Measurements from ENCODE around the gene IGFN1. TPM values are rescaled to one million over a fixed set of nuclear protein-coding genes. Genes with fewer than 3 reads are reported as not detected.

Gene IGFN1
- total RNA-seq, 5 donors from 2014 or later (not counting 1 experiment from before 2014, with no cell fraction given): not detected

- H3K4me3 Mint-ChIP-seq: no peak overlapping the region
- no peaks in the 10 kb centered on the region for H3K9me3 Mint-ChIP-seq
- no peak for ATAC-seq (replicated peaks in 1 of 4)
- Histone ChIP-seq H3K27ac (ENCODE audit: low read length) (no peak overlapping the region), H3K4me3 (ENCODE audit: control insufficient read depth in 1 of 2, extremely low read depth in 1 of 2, low read length in 1 of 2) (no peak overlapping the region), H3K9me3 (no peaks in the 10 kb centered on the region), H3K4me1 (ENCODE audit: control insufficient read depth in 1 of 2, extremely low read depth in 1 of 2, insufficient read depth in 2 of 2, low read length in 2 of 2) (no peaks in the 10 kb centered on the region), H3K36me3 (ENCODE audit: control insufficient read depth in 2 of 2, extremely low read depth in 1 of 2, insufficient read depth in 1 of 2, low read length in 1 of 2) (no peaks in the 10 kb centered on the region), H3K27me3 (replicated peaks in 1 of 2; ENCODE audit: control insufficient read depth in 2 of 2, extremely low read depth in 1 of 2, insufficient read depth in 2 of 2, low read length in 1 of 2) (peaks cover 0 to 16% of the 10 kb centered on the region in 2 experiments)
- DNase-seq: no peak
- ChIA-PET POLR2A (no interaction called here), CTCF (interaction anchor here in 1 of 2 donors (0.6 kb wide), 1 partner anchor 597 kb away, joined by 4 read pairs; no protein-coding TSS in a partner anchor)
- no peaks in the 10 kb centered on the region for H3K4me1 Mint-ChIP-seq
- WGBS (ENCODE audit: insufficient coverage): 86% methylated on average over 8 of the region's 10 CpGs
- H3K36me3 Mint-ChIP-seq: no peaks in the 10 kb centered on the region
- no peak overlapping the region for H3K27ac Mint-ChIP-seq
- no peaks in the 10 kb centered on the region for H3K27me3 Mint-ChIP-seq
Measured at GRCh38 chr1:201221201-201221846, 30.7 kb downstream of the IGFN1 start.

- H3K4me3 Mint-ChIP-seq: no peak overlapping the region
- DNase-seq (peak in 1 of 35 experiments; percentile 3), ATAC-seq (replicated peaks in 1 of 4) (no peak)
- peaks cover 0 to 2% of the 10 kb centered on the region in 2 donors for H3K27me3 Mint-ChIP-seq
- Histone ChIP-seq H3K4me3 (ENCODE audit: control insufficient read depth in 1 of 2, extremely low read depth in 1 of 2, low read length in 1 of 2) (no peak overlapping the region), H3K9me3 (no peaks in the 10 kb centered on the region), H3K27ac (ENCODE audit: low read length) (no peak overlapping the region), H3K4me1 (ENCODE audit: control insufficient read depth in 1 of 2, extremely low read depth in 1 of 2, insufficient read depth in 2 of 2, low read length in 2 of 2) (no peaks in the 10 kb centered on the region), H3K27me3 (replicated peaks in 1 of 2; ENCODE audit: control insufficient read depth in 2 of 2, extremely low read depth in 1 of 2, insufficient read depth in 2 of 2, low read length in 1 of 2) (peaks cover 0 to 17% of the 10 kb centered on the region in 2 experiments), H3K36me3 (ENCODE audit: control insufficient read depth in 2 of 2, extremely low read depth in 1 of 2, insufficient read depth in 1 of 2, low read length in 1 of 2) (no peaks in the 10 kb centered on the region)
- 82% methylated on average over 3 of the region's 6 CpGs for WGBS (ENCODE audit: insufficient coverage)
- ChIA-PET CTCF (no interaction called here), POLR2A (no interaction called here)
- H3K9me3 Mint-ChIP-seq: no peaks in the 10 kb centered on the region
- no peaks in the 10 kb centered on the region for H3K4me1 Mint-ChIP-seq
- H3K27ac Mint-ChIP-seq: no peak overlapping the region
- H3K36me3 Mint-ChIP-seq: no peaks in the 10 kb centered on the region
Measured at GRCh38 chr1:201222125-201222524, 31.5 kb downstream of the IGFN1 start.

GRCh38 chr1:201223852-201224665 lies 33.4 kb downstream of the IGFN1 start:
- Histone ChIP-seq H3K27me3 (replicated peaks in 1 of 2; ENCODE audit: control insufficient read depth in 2 of 2, extremely low read depth in 1 of 2, insufficient read depth in 2 of 2, low read length in 1 of 2) (peaks cover 0 to 31% of the 10 kb centered on the region in 2 experiments), H3K4me1 (ENCODE audit: control insufficient read depth in 1 of 2, extremely low read depth in 1 of 2, insufficient read depth in 2 of 2, low read length in 2 of 2) (no peaks in the 10 kb centered on the region), H3K36me3 (ENCODE audit: control insufficient read depth in 2 of 2, extremely low read depth in 1 of 2, insufficient read depth in 1 of 2, low read length in 1 of 2) (no peaks in the 10 kb centered on the region), H3K27ac (ENCODE audit: low read length) (no peak overlapping the region), H3K9me3 (no peaks in the 10 kb centered on the region), H3K4me3 (ENCODE audit: control insufficient read depth in 1 of 2, extremely low read depth in 1 of 2, low read length in 1 of 2) (no peak overlapping the region)
- Mint-ChIP-seq H3K4me3 (no peak overlapping the region), H3K27me3 (peaks cover 7 to 11% of the 10 kb centered on the region in 2 donors), H3K9me3 (no peaks in the 10 kb centered on the region), H3K36me3 (no peaks in the 10 kb centered on the region), H3K27ac (no peak overlapping the region), H3K4me1 (no peaks in the 10 kb centered on the region)
- POLR2A ChIA-PET: no interaction called here
- DNase-seq: peak in 1 of 35 experiments; percentile 3
- 82% methylated on average over 12 of the region's 17 CpGs for WGBS (ENCODE audit: insufficient coverage)
- no peak for ATAC-seq (replicated peaks in 1 of 4)
- CTCF ChIA-PET: interaction anchor here (0.8 to 1.2 kb wide), 2 partner anchors 48 to 75 kb away, joined by 3 read pairs; no protein-coding TSS in a partner anchor

- CTCF ChIA-PET: interaction anchor here (0.8 to 1.2 kb wide), 2 partner anchors 49 to 76 kb away, joined by 3 read pairs; no protein-coding TSS in a partner anchor
- no peak overlapping the region for H3K4me3 Mint-ChIP-seq
- Histone ChIP-seq H3K27me3 (replicated peaks in 1 of 2; ENCODE audit: control insufficient read depth in 2 of 2, extremely low read depth in 1 of 2, insufficient read depth in 2 of 2, low read length in 1 of 2) (peaks cover 0 to 37% of the 10 kb centered on the region in 2 experiments), H3K4me3 (ENCODE audit: control insufficient read depth in 1 of 2, extremely low read depth in 1 of 2, low read length in 1 of 2) (no peak overlapping the region), H3K4me1 (ENCODE audit: control insufficient read depth in 1 of 2, extremely low read depth in 1 of 2, insufficient read depth in 2 of 2, low read length in 2 of 2) (no peaks in the 10 kb centered on the region), H3K36me3 (ENCODE audit: control insufficient read depth in 2 of 2, extremely low read depth in 1 of 2, insufficient read depth in 1 of 2, low read length in 1 of 2) (no peaks in the 10 kb centered on the region), H3K9me3 (no peaks in the 10 kb centered on the region), H3K27ac (ENCODE audit: low read length) (no peak overlapping the region)
- no peaks in the 10 kb centered on the region for H3K4me1 Mint-ChIP-seq
- DNase-seq (peak in 1 of 35 experiments; percentile 3), ATAC-seq (replicated peaks in 1 of 4) (no peak)
- POLR2A ChIA-PET: no interaction called here
- H3K9me3 Mint-ChIP-seq: no peaks in the 10 kb centered on the region
- H3K27ac Mint-ChIP-seq: no peak overlapping the region
- WGBS (ENCODE audit: insufficient coverage): 75% methylated on average over 4 of the region's 7 CpGs
- H3K27me3 Mint-ChIP-seq: peaks cover 10 to 18% of the 10 kb centered on the region in 2 donors
- H3K36me3 Mint-ChIP-seq: no peaks in the 10 kb centered on the region
Measured at GRCh38 chr1:201224666-201225370, 34.2 kb downstream of the IGFN1 start.

- H3K4me3 Mint-ChIP-seq: no peak overlapping the region
- no peak overlapping the region for H3K27ac ChIP-seq (ENCODE audit: low read length)
- no peaks in the 10 kb centered on the region for H3K4me1 Mint-ChIP-seq
- no peak for ATAC-seq (replicated peaks in 1 of 4)
- DNase-seq: no peak
- H3K9me3 Mint-ChIP-seq: peaks cover 0 to 3% (median 0%) of the 10 kb centered on the region in 3 donors
- ChIA-PET CTCF (no interaction called here), POLR2A (no interaction called here)
- no peak overlapping the region for H3K27ac Mint-ChIP-seq
- no CpG with 5 or more reads among the region's 7 CpGs for whole genome bisulfite sequencing (ENCODE audit: insufficient coverage)
- H3K36me3 Mint-ChIP-seq: no peaks in the 10 kb centered on the region
- H3K27me3 Mint-ChIP-seq: peaks cover 21 to 27% of the 10 kb centered on the region in 2 donors
- peaks cover 0 to 44% of the 10 kb centered on the region in 2 experiments for H3K27me3 ChIP-seq (replicated peaks in 1 of 2; ENCODE audit: control insufficient read depth in 2 of 2, extremely low read depth in 1 of 2, insufficient read depth in 2 of 2, low read length in 1 of 2)
- no peaks in the 10 kb centered on the region for H3K36me3 ChIP-seq (ENCODE audit: control insufficient read depth in 2 of 2, extremely low read depth in 1 of 2, insufficient read depth in 1 of 2, low read length in 1 of 2)
- no peaks in the 10 kb centered on the region for H3K9me3 ChIP-seq
- H3K4me1 ChIP-seq (ENCODE audit: control insufficient read depth in 1 of 2, extremely low read depth in 1 of 2, insufficient read depth in 2 of 2, low read length in 2 of 2): no peaks in the 10 kb centered on the region
- no peak overlapping the region for H3K4me3 ChIP-seq (ENCODE audit: control insufficient read depth in 1 of 2, extremely low read depth in 1 of 2, low read length in 1 of 2)
Measured at GRCh38 chr1:201226178-201226514, 35.5 kb downstream of the IGFN1 start.

GRCh38 chr1:201226859-201227488 lies 36.4 kb downstream of the IGFN1 start:
- H3K9me3 Mint-ChIP-seq: peaks cover 0 to 3% (median 0%) of the 10 kb centered on the region in 3 donors
- peaks cover 21 to 27% of the 10 kb centered on the region in 2 donors for H3K27me3 Mint-ChIP-seq

More at GRCh38 chr1:201226859-201227488, 36.4 kb downstream of the IGFN1 start:
- DNase-seq: peak in 1 of 35 experiments; percentile 1
- H3K4me1 Mint-ChIP-seq: no peaks in the 10 kb centered on the region
- Histone ChIP-seq H3K36me3 (ENCODE audit: control insufficient read depth in 2 of 2, extremely low read depth in 1 of 2, insufficient read depth in 1 of 2, low read length in 1 of 2) (no peaks in the 10 kb centered on the region), H3K9me3 (no peaks in the 10 kb centered on the region), H3K4me3 (ENCODE audit: control insufficient read depth in 1 of 2, extremely low read depth in 1 of 2, low read length in 1 of 2) (no peak overlapping the region), H3K27me3 (replicated peaks in 1 of 2; ENCODE audit: control insufficient read depth in 2 of 2, extremely low read depth in 1 of 2, insufficient read depth in 2 of 2, low read length in 1 of 2) (peaks cover 0 to 44% of the 10 kb centered on the region in 2 experiments), H3K27ac (ENCODE audit: low read length) (no peak overlapping the region), H3K4me1 (ENCODE audit: control insufficient read depth in 1 of 2, extremely low read depth in 1 of 2, insufficient read depth in 2 of 2, low read length in 2 of 2) (no peaks in the 10 kb centered on the region)
- WGBS (ENCODE audit: insufficient coverage): 85% methylated on average over 19 of the region's 24 CpGs
- ChIA-PET POLR2A (no interaction called here), CTCF (no interaction called here)
- H3K4me3 Mint-ChIP-seq: no peak overlapping the region
- ATAC-seq (replicated peaks in 1 of 4): no peak
- no peak overlapping the region for H3K27ac Mint-ChIP-seq
- H3K36me3 Mint-ChIP-seq: no peaks in the 10 kb centered on the region

Data from T-cell (primary cell).